Measurements from ENCODE around the gene MTTP. TPM values are rescaled to one million over a fixed set of nuclear protein-coding genes. Genes with fewer than 3 reads are reported as not detected.

Gene MTTP
- total RNA-seq = not detected in 2 replicates

DNA sequence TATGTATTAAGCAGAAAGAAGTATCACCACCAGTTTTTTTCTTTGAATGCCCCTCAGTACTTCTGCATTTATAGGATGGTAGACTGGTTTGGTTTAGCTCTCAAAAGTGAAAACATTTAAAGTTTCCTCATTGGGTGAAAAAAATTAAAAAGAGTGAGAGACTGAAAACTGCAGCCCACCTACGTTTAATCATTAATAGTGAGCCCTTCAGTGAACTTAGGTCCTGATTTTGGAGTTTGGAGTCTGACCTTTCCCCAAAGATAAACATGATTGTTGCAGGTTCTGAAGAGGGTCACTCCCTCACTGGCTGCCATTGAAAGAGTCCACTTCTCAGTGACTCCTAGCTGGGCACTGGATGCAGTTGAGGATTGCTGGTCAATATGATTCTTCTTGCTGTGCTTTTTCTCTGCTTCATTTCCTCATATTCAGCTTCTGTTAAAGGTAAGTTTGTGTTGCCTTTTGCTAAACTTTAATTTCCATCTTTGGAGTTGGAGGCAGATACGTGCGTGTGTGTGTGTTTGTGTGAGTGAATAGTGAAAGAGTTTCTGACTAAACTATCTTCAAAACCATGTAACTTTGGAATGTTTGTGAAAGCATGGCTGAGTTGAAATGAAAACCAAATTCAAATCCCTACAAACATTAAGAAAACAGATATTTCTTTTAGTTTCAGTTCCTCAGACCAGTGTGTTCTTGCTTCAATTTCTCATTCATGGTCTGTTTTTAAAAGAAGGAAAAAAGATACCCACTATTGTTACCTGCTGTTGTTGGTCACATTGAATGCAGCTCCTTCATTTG is at the start of gene MTTP:
Gene MTTP (plus strand): TSS at position 295 of the 795 bp plus-strand sequence. CDS start 86 bp downstream, at position 381.

DNA sequence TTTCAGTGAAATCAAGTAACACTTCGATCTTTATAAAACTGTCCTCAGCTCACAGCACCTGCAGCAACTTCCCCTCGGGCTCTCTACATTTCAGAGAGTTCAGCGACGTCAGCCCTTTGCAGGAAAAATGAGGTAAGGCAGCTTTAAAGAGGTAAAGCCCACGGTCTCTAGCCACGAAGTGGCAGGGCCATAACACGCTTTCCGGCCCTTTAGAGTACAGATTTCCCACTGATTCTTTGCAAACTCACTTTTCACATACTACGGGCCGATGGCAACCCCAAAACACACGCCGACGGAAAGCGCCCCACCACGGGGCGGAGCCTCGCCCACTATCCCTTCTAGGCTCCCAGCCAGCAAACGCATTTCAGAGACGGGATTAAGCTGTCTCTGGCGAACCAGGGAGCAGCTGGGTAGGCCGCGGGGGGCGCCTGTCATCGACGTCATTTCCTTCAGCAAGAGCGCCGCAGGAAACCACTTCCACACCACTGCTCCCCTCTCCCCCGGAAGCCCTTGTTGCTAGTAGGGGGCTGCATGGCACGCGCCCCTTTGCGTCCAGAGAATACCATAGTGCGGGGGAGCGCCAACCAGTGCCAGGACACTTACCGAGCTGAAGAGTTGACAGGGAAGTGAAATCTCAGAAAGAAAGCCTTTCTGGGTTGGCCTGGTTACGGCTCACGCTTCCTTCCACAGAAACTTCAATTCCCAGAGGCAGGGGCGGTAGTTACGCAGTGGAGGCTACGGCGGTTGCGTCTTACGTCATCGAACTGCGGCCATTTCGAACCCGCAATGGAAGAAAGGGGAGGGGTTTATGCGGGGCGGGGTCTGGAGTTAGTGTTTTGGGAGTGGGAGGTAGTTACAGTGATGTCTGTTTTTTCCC is 11.1 kb upstream of the MTTP start, which contains the start of gene TRMT10A:
Gene TRMT10A (minus strand): TSS at position 730 of the 877 bp plus-strand sequence. CDS start 4,701 bp downstream, outside the sequence.

DNA sequence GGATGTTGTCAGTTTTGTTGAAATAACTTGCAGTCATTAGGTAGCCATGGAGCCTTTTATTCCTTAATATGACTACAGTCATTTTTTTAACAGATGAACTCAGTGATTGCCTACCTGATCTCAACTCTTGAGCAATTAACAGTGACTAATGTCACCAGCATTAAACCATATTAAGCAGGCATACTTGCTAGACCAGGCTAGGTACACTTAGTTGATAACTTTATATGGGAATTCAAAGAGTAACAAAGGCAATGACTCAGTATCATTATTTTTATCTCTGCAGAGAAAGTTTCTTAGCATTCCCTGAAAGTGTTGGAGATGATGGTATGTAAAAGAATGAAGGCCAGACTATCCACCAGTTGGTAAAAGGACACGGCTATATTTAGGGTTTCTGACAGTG is 83.2 kb downstream of the MTTP start, which contains the start of gene C4orf54:
Gene C4orf54 (minus strand): TSS at position 31 of the 400 bp plus-strand sequence. CDS start 3,180 bp downstream, outside the sequence.

Other genes starting within 250 kb of the MTTP start
- not detected in 2 replicates for gene ADH1C, start 222.1 kb upstream of the MTTP start, total RNA-seq
- gene ADH7, start 139.5 kb upstream of the MTTP start, total RNA-seq = not detected in 2 replicates
- gene C4orf17, start 63.8 kb upstream of the MTTP start, total RNA-seq = not detected in 2 replicates
- gene TRMT10A, start 10.8 kb upstream of the MTTP start, total RNA-seq = 5.6 and 8.3 TPM in 2 replicates
- under 0.01 TPM in 2 replicates for gene C4orf54, start 83.0 kb downstream of the MTTP start, total RNA-seq
- not detected in 2 replicates for gene DAPP1, start 242.0 kb downstream of the MTTP start, total RNA-seq